ENCODE data around the gene DEFB123. TPM values are rescaled to one million over a fixed set of nuclear protein-coding genes. Genes with fewer than 3 reads are reported as not detected.
A peak's percentile ranks its signal among the peaks of the same experiment; 100 is the strongest.

Gene DEFB123
- total RNA-seq, 1 donor = not detected

GRCh38 chr20:31474758-31475427 lies 34.5 kb downstream of the DEFB123 start, which contains the start of the genes DEFB124 and REM1:
DEFB124 (minus strand) TSS chr20:31475127; CDS start chr20:31473013, 2,114 bp downstream.
REM1 (plus strand) TSS chr20:31475288; CDS start chr20:31476446, 1,158 bp downstream.
- TF ChIP-seq CTCF (IDR thresholded peaks at IDR 0.05; ENCODE audit: extremely low read depth, low read depth, low read length) = no peak
- peak within 1 kb of the TSS; percentile 25 for H3K4me3 ChIP-seq (ENCODE audit: insufficient read depth, low read length)

GRCh38 chr20:31475472-31476293 lies 35.3 kb downstream of the DEFB123 start:
- peak overlapping the region; percentile 32 for H3K4me2 ChIP-seq (ENCODE audit: insufficient read depth, low read length)

More at GRCh38 chr20:31474758-31475427, 34.5 kb downstream of the DEFB123 start, which contains the start of the genes DEFB124 and REM1:
- no peaks in the 10 kb centered on the region for H4K20me1 ChIP-seq (ENCODE audit: insufficient read depth, low read length)
- no peak within 1 kb of the TSS for H3K27ac ChIP-seq (ENCODE audit: low read depth, low read length)
- no peaks in the 10 kb centered on the region for H3K4me1 ChIP-seq (ENCODE audit: insufficient read depth, low read length)
- H2AFZ ChIP-seq (ENCODE audit: low read length) = no peak within 1 kb of the TSS
- peaks cover 21% of the 10 kb centered on the region for H3K27me3 ChIP-seq (ENCODE audit: insufficient read depth, low read length)
- H3K4me2 ChIP-seq (ENCODE audit: insufficient read depth, low read length) = peak within 1 kb of the TSS; percentile 32
- peak; percentile 75 for DNase-seq (ENCODE audit: insufficient read length, low spot score, missing footprints)
- no peaks in the 10 kb centered on the region for H3K36me3 ChIP-seq (ENCODE audit: insufficient read depth, low read length)
- H3K79me2 ChIP-seq (ENCODE audit: insufficient read depth, low read length) = no peaks in the 10 kb centered on the region
- no peaks in the 10 kb centered on the region for H3K9me3 ChIP-seq (ENCODE audit: low read depth, low read length)

GRCh38 chr20:31476294-31476585 lies 35.8 kb downstream of the DEFB123 start:
- H3K4me3 ChIP-seq (ENCODE audit: insufficient read depth, low read length) = no peak overlapping the region
- H3K27ac ChIP-seq (ENCODE audit: low read depth, low read length) = no peak overlapping the region
- H3K4me1 ChIP-seq (ENCODE audit: insufficient read depth, low read length) = no peaks in the 10 kb centered on the region
- no peaks in the 10 kb centered on the region for H4K20me1 ChIP-seq (ENCODE audit: insufficient read depth, low read length)
- H2AFZ ChIP-seq (ENCODE audit: low read length) = no peak overlapping the region
- no peaks in the 10 kb centered on the region for H3K79me2 ChIP-seq (ENCODE audit: insufficient read depth, low read length)
- no peak for TF ChIP-seq CTCF (IDR thresholded peaks at IDR 0.05; ENCODE audit: extremely low read depth, low read depth, low read length)
- no peak for DNase-seq (ENCODE audit: insufficient read length, low spot score, missing footprints)
- H3K4me2 ChIP-seq (ENCODE audit: insufficient read depth, low read length) = no peak overlapping the region
- H3K36me3 ChIP-seq (ENCODE audit: insufficient read depth, low read length) = no peaks in the 10 kb centered on the region
- H3K27me3 ChIP-seq (ENCODE audit: insufficient read depth, low read length) = peaks cover 21% of the 10 kb centered on the region
- no peaks in the 10 kb centered on the region for H3K9me3 ChIP-seq (ENCODE audit: low read depth, low read length)

More at GRCh38 chr20:31475472-31476293, 35.3 kb downstream of the DEFB123 start:
- Histone ChIP-seq H3K9me3 (ENCODE audit: low read depth, low read length) (no peaks in the 10 kb centered on the region), H3K79me2 (ENCODE audit: insufficient read depth, low read length) (no peaks in the 10 kb centered on the region), H3K27ac (ENCODE audit: low read depth, low read length) (no peak overlapping the region), H3K27me3 (ENCODE audit: insufficient read depth, low read length) (peaks cover 21% of the 10 kb centered on the region), H3K36me3 (ENCODE audit: insufficient read depth, low read length) (no peaks in the 10 kb centered on the region), H2AFZ (ENCODE audit: low read length) (no peak overlapping the region), H4K20me1 (ENCODE audit: insufficient read depth, low read length) (no peaks in the 10 kb centered on the region), H3K4me3 (ENCODE audit: insufficient read depth, low read length) (peak overlapping the region; percentile 25), H3K4me1 (ENCODE audit: insufficient read depth, low read length) (no peaks in the 10 kb centered on the region)
- no peak for TF ChIP-seq CTCF (IDR thresholded peaks at IDR 0.05; ENCODE audit: extremely low read depth, low read depth, low read length)
- DNase-seq (ENCODE audit: insufficient read length, low spot score, missing footprints) = peak; percentile 90

Measured in osteoblast (primary cell).